GM21576 (cell line): ENCODE results near the gene GHITM.

Source experiments
- ATAC-seq: cut with Tn5 transposase; IDR thresholded peaks from one replicate; pipeline ENCODE4 v1.9.1; 2021; ENCODE audit warnings: mild to moderate bottlenecking, moderate library complexity; ENCODE audit not compliant: unreplicated experiment

The GHITM gene

GRCh38 chr10:84198206-84198915 is 59.1 kb downstream of the GHITM start:
- ATAC-seq = no peak

DNA sequence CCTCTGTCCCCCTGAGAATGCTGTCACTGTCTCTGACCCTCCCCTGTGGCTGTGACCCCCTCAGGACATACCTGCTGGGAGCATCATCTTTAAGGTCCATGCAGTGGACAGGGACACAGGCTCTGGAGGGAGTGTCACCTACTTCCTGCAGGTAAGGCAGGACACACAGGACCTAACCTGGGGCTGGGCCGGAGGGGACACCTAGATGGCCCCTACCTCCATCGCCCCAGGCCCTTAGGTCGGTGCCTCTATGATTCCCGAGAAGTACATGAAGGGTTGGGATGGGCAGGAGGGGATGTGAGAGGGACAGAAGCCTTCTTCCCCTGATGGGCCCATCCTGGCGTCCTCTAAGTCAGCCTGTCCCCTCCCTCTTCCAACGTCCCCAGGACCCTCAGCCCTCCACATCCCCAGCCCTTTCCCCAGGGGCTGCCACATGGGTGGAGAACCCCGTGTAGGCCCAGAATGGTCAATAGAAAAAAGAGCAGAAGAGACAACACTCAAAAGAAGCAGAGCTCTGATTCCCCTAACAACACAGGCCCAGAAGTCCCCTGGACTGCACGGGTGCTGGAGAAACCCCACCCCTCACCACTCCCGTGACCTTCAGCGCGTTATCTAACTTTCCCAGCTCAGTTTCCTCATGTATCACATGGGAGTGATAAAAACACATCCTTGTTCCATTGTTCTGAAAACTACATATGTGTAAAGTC is 61.4 kb downstream of the GHITM start:
- ATAC-seq = no peak

DNA sequence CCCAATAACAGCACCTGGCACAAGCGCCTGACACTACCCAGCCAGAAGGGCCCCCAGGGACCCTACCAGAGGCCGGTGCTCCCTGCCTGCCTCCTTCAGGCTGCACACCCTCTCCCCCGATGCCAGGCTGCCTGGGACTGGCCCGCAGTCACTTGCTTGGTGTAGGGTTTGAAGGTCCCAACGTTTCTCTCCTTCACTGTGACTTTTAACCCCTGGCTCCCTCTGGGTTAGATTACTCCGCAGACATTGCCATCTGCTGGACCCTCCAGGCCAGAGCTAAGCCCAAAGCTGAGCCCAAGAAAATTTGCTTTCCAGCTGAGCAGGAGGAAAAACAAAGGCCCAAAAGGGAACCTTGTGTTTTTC is 61.9 kb downstream of the GHITM start:
- ATAC-seq = no peak

DNA sequence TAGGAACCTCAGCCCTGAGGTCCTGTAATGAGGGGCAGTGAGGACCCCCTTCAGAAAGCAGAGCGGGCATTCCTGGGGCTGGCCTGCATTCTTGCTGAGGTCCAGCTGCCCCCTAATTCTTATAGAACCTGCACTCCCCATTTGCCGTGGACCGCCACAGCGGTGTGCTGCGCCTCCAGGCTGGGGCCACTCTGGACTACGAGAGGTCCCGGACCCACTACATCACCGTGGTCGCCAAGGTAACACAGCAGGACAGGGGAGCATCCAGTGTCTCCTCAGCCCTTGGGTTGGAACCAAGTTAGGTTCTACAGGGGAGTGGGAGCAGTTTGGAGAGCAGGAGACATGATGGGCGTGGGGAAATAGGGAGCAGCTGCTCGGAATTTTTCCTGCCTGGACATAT is 62.4 kb downstream of the GHITM start:
- no peak for ATAC-seq

GRCh38 chr10:84202349-84202748 is 63.0 kb downstream of the GHITM start:
- ATAC-seq = no peak
